COLO668 (cell line): ENCODE measurements around the gene GABRP.
A peak's percentile ranks its signal among the peaks of the same experiment; 100 is the strongest.

Experiments
- DNase-seq: peaks from one replicate; lab custom pipeline; 2025; ENCODE audit not compliant: unreplicated experiment; lab: John Stamatoyannopoulos, UW

The GABRP gene

GRCh38 chr5:170860818-170861666 lies 77.5 kb downstream of the GABRP start:
- DNase-seq = no peak

DNA sequence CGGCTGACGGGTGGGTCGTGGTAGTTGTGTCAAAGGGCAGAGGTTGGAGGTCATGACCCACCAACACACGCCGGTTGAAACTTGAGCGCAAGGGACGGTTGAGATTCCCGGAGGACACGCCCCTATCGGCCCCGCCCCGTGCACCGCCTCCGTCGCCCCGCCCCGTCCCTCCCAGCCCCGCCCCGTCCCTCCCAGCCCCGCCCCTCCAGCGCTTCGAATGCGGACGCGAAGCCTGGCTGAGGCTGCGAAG lies 78.1 kb downstream of the GABRP start:
- no peak for DNase-seq

DNA sequence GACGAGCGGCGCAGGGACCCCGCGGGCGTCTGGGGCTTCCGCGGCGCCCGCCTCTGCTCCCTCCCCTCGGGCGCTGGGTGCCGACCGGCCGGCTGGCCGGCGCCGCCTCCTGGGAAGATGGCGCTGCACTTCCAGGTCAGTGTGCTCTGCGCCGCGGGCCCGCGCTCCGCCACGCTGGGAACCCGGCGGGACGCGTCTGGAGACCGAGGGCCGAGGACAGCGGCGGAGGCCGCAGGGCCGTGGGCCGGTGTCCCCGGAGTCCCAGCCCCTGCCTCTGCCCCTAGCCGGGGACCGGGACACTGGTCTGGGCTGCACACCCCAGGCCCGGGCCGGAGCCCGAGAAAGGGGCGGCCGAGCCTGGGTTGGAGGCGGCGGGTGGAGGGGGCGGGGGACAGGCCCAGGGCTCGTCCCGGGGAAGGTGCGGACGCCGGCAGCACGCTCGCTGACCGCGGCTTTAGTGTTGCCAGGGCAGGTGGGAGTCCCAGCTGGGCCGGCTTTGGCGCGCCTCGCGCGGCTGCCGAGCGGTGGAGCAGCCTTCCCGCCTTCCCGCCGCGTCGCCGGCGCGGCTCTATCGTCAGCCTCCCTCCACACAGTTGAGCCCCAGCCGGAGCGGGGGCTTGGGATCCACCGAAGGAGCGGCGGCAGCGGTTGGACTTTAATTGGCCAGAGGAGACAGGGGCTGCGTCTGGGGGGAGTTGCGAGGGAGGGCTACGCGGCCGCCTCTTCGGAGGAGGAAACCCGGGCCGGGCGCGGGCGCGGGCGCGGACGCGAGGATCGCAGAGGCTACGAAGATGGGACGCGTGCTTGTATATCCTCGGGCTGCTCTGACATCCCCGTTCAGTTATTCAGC lies 78.6 kb downstream of the GABRP start, which contains the start of gene RANBP17:
Gene RANBP17 (plus strand): TSS at position 102 of the 850 bp plus-strand sequence.
- DNase-seq = peak; percentile 81

GRCh38 chr5:170863646-170864045 lies 80.1 kb downstream of the GABRP start:
- DNase-seq = no peak
